ENCODE measurements around the gene RNF180. TPM values are rescaled to one million over a fixed set of nuclear protein-coding genes. Genes with fewer than 3 reads are reported as not detected.

Gene RNF180, protein sequence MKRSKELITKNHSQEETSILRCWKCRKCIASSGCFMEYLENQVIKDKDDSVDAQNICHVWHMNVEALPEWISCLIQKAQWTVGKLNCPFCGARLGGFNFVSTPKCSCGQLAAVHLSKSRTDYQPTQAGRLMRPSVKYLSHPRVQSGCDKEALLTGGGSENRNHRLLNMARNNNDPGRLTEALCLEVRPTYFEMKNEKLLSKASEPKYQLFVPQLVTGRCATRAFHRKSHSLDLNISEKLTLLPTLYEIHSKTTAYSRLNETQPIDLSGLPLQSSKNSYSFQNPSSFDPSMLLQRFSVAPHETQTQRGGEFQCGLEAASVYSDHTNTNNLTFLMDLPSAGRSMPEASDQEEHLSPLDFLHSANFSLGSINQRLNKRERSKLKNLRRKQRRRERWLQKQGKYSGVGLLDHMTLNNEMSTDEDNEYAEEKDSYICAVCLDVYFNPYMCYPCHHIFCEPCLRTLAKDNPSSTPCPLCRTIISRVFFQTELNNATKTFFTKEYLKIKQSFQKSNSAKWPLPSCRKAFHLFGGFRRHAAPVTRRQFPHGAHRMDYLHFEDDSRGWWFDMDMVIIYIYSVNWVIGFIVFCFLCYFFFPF
- not detected for total RNA-seq

DNA sequence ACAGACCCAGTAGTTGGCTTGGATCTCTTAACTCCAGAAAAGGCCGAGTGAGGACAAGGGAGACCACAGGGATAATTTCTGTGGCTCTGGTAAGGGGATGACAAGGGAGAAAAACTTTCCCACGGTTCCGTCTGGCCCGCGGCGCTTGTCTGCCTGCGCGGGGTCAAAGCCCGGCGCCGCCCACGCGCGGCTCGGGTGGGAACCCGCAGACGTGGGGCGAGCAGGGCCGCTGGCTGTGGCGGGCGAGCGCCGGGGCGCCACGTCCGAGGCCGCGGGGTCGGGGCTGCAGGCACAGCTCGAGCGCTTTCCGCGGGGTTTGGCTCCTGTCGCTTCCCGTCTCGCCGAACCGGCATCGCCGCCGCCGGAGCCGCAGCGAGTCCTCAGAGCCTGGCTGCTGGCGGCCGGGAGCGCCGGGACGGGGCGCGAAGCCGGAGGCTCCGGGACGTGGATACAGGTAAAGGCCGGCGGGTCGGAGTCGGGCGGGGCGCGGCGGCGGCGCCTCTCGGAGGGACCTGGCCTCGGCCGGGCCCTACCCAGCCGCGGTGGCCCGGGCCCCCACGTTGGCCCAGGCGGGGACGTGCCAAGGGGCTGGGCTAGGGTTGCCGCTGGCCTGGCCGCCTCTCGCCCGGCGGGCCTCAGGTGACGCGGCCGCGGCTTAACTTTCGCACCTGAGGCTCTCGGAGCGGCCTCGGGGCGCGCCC is at the start of gene RNF180:
Gene RNF180 (plus strand): TSS at position 344 of the 701 bp plus-strand sequence. CDS start 34,965 bp downstream, outside the sequence.
- DNase-seq (ENCODE audit: low spot score in 2 of 2) = peak in 1 of 2 donors; percentile 5

DNA sequence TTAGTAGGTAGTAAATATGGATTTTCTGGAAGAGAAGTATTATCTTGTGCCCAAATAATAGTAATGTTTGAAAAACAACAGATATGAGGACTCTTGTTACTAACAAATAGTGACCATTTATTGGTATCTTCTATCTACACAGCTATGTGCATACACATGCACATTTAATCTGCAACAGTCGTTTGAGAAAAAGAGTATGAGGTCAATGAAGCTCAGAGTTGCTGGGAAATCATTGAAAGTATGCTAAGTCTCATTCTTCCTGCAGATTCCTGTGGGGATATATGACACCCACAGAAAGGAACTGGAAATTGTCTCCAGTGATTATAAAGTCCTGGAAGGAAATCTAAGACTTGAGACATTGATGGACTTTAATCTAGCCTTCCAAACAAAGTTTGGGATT is 40.1 kb upstream of the RNF180 start:
- Mint-ChIP-seq H3K9me3 (peaks cover 0 to 4% of the 10 kb centered on the region in 2 donors), H3K36me3 (no peaks in the 10 kb centered on the region), H3K27ac (no peak overlapping the region)
- ATAC-seq (no peak), DNase-seq (ENCODE audit: low spot score in 2 of 2) (no peak)

More for the DNA sequence above, at the start of gene RNF180:
- Mint-ChIP-seq H3K27ac (no peak within 1 kb of the TSS), H3K9me3 (peaks cover 5% of the 10 kb centered on the region in 2 donors), H3K36me3 (peaks cover 6 to 7% of the 10 kb centered on the region in 2 donors)
- ATAC-seq = peak in 1 of 2 donors; percentile 32

DNA sequence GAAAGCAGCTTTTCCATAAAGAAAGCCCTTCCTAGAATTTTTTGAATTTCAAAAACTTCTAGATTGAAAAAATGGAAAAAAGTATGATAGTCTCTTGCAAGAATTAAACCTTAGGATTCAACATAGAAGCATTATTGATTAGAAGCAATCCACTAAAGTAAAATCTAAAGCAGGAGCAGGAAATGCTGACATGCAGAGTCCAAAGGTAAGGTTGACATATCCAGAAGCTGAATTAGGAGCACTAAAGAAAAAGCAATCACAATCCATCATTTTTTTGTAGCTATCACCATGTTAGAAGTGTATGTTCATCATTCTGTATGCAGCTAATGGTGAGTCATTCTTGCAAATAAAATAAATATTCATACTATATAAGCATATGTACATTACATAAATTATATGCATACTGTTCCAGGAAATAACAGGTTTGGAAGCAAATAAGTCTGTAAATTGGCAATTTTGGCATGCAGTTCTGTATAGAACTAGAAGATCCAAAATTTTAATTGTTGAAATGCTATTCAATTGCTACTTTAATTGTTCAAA is 39.4 kb upstream of the RNF180 start:
- ATAC-seq (no peak), DNase-seq (ENCODE audit: low spot score in 2 of 2) (no peak)
- peaks cover 0 to 4% of the 10 kb centered on the region in 2 donors for H3K9me3 Mint-ChIP-seq
- no peak overlapping the region for H3K27ac Mint-ChIP-seq
- H3K36me3 Mint-ChIP-seq = no peaks in the 10 kb centered on the region

DNA sequence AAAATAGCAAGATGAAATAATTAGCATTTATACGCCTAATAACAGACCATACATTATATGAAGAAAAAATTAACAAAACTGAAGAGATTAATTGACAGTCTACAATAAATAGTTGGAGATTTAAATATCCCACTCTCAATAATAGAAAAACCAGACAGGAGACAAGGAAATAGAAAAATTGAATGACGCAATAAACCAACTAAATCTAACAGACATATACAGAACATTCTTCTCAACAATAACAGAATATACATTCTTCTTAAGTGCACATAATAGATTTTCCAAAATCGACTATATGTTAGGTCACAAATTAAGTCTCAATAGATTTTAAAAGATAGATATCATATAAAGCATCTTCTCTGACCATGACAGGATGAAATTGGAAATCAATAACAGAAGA is 25.6 kb upstream of the RNF180 start:
- no peak for DNase-seq (ENCODE audit: low spot score in 2 of 2)
- no peak for ATAC-seq
- Mint-ChIP-seq H3K9me3 (peaks cover 5 to 16% of the 10 kb centered on the region in 2 donors), H3K27ac (no peak overlapping the region), H3K36me3 (peaks cover 0 to 5% of the 10 kb centered on the region in 2 donors)

DNA sequence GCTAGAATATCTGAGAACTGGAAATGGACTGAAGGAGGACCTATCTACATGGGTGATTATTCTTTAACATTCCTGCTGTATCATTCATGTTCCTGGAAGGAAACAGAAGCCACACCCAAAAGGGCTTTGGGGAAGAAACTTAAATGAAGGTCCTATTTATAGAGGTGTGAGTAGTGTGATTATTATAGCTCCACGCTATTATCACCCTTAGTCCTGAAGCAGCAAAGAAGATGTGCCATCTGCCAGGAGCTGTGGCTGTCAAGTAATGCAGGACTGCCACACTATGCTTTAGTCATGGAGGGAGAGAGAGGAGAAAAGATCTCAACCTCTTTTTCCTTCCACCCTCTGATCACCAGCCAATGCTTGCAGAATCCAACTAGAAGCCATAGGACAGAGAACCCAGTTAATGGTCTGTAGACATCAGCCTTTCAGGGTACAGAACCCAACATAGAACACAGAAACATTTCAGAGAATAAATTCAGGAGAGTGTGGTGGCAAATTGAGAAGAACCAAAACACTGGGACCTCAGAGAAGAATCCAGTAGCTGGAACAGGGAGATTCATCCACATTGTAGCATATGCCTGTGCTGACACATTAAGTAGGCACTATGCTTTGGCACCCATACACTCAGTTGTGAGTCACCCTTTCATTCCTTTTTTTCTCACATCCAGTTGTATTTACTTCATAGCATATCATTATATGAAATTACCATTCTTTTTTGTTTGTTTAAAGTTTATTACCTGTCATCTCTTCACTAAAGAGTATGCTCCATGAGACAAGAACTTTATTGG is 21.0 kb upstream of the RNF180 start:
- DNase-seq (ENCODE audit: low spot score in 2 of 2) = no peak
- Mint-ChIP-seq H3K27ac (no peak overlapping the region), H3K9me3 (no peaks in the 10 kb centered on the region), H3K36me3 (no peaks in the 10 kb centered on the region)
- ATAC-seq = no peak

DNA sequence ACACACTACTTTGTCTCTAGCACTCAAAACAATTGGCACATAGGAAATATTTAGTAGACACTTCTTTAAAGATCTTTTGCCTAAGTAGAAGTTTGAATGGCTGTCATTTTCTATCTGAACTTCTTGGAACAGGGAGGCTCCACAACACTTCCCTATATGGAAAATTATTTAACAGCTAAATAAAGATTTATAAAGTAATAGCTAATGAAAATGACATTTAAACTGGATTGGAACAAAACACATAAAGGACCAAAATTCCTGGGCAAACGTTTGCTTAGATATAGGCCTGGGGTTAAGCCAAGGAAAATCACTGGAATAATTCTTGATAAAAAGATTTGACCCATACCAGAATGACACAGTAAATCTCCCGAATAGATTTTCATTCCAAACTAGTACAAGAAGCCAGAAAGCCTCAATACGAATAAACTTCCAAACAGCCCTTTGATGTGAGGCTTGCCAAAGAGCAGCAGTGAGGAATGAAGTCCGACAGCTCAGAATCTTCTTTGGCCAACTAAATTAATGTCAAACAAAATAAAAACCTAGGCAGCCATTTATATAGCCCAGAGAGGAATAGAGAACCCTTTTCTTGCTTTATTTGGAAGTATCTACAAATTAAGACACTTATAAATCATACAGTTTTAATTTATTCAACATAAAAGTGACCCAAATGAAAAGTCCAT is 20.3 kb upstream of the RNF180 start:
- Mint-ChIP-seq H3K36me3 (no peaks in the 10 kb centered on the region), H3K27ac (no peak overlapping the region), H3K9me3 (no peaks in the 10 kb centered on the region)
- no peak for DNase-seq (ENCODE audit: low spot score in 2 of 2)
- no peak for ATAC-seq

DNA sequence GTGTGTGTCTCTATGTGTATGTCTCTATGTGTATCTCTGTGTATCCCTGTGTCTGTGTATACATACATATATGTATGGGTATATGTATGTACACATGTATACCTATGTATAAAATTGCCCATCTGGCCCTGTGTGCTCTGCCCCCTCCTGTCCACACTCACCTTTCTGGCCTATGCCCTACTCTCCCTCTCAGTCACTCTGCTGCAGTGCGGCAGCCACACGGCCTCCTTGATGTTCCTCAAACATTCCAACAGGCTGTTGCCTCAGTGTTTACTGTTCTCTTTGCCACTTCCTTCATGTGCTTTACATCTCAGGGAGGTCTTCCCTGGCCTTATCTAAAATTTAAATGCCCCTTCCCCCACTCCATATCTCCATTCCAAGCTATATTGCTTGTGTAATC is 18.3 kb upstream of the RNF180 start:
- ATAC-seq (no peak), DNase-seq (ENCODE audit: low spot score in 2 of 2) (no peak)
- peaks cover 0 to 1% of the 10 kb centered on the region in 2 donors for H3K36me3 Mint-ChIP-seq
- no peak overlapping the region for H3K27ac Mint-ChIP-seq
- H3K9me3 Mint-ChIP-seq = peaks cover 0 to 2% of the 10 kb centered on the region in 2 donors

DNA sequence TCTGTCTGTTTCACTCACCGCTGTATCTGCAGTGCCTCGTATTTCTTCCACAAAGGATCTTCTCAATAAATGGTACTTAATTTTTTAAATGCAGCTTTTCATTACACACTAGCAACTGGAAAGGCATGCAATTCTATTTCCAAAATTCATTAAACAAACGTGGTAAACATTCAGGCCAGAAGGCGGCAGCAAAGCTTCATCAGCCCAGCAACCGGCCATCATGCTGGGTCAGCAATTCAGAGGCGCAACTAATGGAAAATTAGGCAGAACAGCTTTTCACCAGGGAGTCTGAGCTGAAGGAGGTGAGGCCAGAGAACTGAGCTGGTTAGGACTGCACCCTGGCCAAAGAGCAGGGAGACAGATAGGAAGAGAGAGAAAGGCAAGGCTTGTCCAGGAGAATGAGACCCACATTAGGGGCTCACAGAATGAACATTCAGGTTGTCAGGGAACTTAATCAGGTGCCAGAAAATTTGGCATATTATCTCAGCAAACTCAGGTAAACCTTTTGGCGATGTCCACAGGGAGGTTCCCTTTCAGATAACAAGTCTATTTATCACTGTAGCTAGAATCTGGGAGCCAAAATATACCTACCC is 17.7 kb upstream of the RNF180 start:
- no peak overlapping the region for H3K27ac Mint-ChIP-seq
- H3K9me3 Mint-ChIP-seq = peaks cover 0 to 5% of the 10 kb centered on the region in 2 donors
- DNase-seq (ENCODE audit: low spot score in 2 of 2) (no peak), ATAC-seq (no peak)
- peaks cover 0 to 6% of the 10 kb centered on the region in 2 donors for H3K36me3 Mint-ChIP-seq

DNA sequence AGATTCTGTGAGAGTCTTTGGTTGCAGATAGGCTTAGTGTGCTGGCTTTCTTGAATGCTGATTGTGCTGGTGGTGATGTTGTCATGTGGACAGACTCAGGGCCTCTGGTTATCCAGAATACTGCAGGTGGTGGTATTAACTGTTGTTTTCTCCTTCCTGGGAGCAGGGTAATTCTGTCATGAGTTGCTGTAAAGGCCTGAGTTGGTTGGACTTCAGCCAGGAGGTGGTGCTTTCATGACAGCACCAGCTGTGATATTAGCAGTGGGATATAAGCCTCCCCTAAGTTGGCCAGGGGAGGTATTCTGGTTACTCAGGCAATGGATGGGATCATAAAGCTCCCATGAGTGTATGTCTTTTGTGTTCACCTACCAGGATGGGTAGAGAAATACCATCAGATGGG is 16.4 kb upstream of the RNF180 start:
- DNase-seq (ENCODE audit: low spot score in 2 of 2) (no peak), ATAC-seq (no peak)
- H3K27ac Mint-ChIP-seq = no peak overlapping the region
- peaks cover 0 to 6% of the 10 kb centered on the region in 2 donors for H3K36me3 Mint-ChIP-seq
- H3K9me3 Mint-ChIP-seq = peaks cover 0 to 9% of the 10 kb centered on the region in 2 donors

DNA sequence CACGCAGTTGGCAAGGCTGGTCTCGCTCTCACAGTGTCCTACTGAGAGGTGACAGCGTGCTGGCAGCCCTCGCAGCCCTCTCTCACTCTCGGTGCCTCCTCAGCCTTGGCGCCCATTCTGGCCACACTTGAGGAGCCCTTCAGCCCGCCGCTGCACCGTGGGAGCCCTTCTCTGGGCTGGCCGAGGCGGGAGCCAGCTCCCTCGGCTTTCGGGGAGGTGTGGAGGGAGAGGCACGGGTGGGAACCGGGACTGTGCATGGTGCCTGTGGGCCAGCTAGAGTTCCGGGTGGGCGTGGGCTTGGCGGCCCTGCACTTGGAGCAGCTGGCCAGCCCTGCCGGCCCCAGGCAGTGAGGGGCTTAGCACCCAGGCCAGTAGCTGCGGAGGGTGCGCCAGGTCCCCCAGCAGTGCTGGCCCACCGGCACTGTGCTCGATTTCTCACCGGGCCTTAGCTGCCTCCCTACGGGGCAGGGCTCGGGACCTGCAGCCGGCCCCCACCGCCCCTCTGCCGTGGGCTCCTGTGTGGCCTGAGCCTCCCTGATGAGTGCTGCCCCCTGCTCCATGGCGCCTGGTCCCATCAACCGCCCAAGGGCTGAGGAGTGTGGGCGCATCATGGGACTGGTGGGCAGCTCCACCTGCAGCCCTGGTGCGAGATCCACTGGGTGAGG is 15.7 kb upstream of the RNF180 start:
- H3K9me3 Mint-ChIP-seq = peaks cover 0 to 14% of the 10 kb centered on the region in 2 donors
- no peak for ATAC-seq

DNA sequence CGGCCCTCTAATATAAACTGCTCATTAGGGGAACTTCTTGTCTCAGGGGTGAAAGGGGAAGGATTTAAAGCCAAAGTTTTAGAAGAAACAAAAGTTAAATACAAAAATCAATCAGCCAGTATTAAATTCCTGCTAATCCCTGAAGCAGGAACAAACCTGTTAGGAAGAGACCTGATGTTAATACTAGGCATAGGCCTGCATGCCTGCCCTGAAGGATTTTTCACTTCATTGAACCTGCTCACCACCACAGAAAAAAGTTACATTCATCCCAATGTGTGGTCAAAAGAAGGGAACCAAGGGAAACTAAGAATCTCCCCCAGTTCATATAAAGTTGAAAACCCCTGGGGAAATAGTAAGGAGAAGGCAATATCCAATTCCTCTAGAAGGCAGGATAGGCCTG is 9.4 kb upstream of the RNF180 start:
- ATAC-seq = no peak
- Mint-ChIP-seq H3K27ac (no peak overlapping the region), H3K36me3 (peaks cover 0 to 6% of the 10 kb centered on the region in 2 donors), H3K9me3 (peaks cover 6 to 21% of the 10 kb centered on the region in 2 donors)
- no peak for DNase-seq (ENCODE audit: low spot score in 2 of 2)

More for the DNA sequence above, 15.7 kb upstream of the RNF180 start:
- DNase-seq (ENCODE audit: low spot score in 2 of 2) = no peak
- Mint-ChIP-seq H3K36me3 (peaks cover 0 to 6% of the 10 kb centered on the region in 2 donors), H3K27ac (no peak overlapping the region)

DNA sequence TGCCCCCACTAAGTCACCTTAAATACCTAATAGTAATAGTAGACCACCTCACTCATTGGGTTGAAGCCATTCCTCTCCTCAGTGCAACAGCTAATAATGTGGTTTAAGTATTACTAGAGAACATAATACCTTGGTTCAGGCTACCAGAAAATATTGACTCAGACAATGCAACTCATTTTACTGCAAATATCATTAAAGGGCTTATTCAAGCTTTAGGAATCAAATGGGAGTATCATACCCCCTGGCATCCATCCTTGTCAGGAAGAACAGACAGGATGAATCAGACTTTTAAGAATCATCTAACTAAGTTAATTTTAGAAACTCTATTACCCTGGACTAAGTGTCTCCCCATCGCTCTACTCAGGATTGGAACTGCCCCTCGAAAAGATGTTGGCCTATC is 6.8 kb upstream of the RNF180 start:
- DNase-seq (ENCODE audit: low spot score in 2 of 2) = no peak
- Mint-ChIP-seq H3K9me3 (peaks cover 6 to 16% of the 10 kb centered on the region in 2 donors), H3K36me3 (no peaks in the 10 kb centered on the region), H3K27ac (no peak overlapping the region)
- ATAC-seq = no peak

DNA sequence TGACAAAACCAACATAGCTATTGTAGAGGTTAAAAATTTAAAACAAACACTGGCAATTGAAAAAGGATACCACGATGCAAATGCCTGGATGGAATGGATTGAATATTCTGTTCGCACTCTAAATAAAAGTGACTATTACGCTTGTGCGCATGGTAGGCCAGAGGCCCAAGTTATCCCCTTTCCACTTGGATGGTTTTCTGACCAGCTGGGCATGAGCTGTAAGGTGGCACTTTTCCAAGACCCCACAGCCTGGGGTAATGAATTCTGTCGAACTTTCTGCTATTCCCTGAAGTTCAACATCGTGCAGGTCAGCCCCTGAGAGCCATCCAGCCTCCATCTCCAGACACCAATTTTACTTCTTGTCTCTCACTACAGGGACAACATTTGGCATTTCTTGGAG is 5.4 kb upstream of the RNF180 start:
- H3K27ac Mint-ChIP-seq = no peak overlapping the region
- H3K36me3 Mint-ChIP-seq = peaks cover 3 to 5% of the 10 kb centered on the region in 2 donors
- H3K9me3 Mint-ChIP-seq = peaks cover 7 to 11% of the 10 kb centered on the region in 2 donors
- ATAC-seq (no peak), DNase-seq (ENCODE audit: low spot score in 2 of 2) (no peak)

DNA sequence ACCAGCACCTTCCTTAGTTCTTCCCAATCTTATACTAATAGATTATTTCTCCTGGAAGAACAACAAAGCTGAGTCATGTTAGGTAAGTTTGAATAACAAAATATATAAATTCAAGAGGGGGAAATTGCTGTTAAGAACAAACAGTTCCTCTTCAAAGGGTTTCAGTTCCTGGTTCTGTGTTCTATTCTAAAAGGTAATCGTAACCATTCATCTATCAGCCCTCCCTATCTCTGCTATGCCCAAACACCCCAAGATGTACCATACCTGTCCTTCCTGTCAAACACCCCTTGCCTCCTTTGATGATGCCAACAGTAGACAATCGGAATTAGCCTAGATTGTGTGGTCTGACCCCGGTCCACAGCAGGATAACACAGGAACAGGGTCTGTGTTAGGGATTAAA is 4.2 kb upstream of the RNF180 start:
- DNase-seq (ENCODE audit: low spot score in 2 of 2) (no peak), ATAC-seq (no peak)
- Mint-ChIP-seq H3K9me3 (peaks cover 4 to 5% of the 10 kb centered on the region in 2 donors), H3K36me3 (peaks cover 6 to 7% of the 10 kb centered on the region in 2 donors), H3K27ac (no peak overlapping the region)

DNA sequence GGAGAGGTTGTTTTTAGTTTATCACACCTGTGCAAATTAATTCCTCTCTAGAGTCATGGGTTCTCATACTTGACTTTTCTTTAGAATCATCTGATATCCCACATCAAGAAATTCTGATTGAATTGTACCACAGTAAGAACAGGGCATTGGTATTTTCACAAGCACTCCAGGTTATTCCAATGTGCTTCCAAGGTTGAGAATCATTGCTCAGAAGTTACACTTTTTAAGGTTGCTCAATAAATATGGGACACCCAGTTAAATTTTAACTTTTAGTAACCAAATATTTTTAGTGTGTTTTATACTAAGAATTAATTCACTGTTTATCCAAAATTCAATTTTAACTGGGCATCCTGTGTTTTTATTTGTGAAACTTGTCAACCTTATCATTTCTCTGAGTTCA is 2.5 kb upstream of the RNF180 start:
- Mint-ChIP-seq H3K27ac (no peak overlapping the region), H3K9me3 (peaks cover 4 to 5% of the 10 kb centered on the region in 2 donors), H3K36me3 (peaks cover 6 to 7% of the 10 kb centered on the region in 2 donors)
- no peak for ATAC-seq
- no peak for DNase-seq (ENCODE audit: low spot score in 2 of 2)
